ENCODE results near the gene SERP2. TPM values are rescaled to one million over a fixed set of nuclear protein-coding genes. Genes with fewer than 3 reads are reported as not detected.

The SERP2 gene
- total RNA-seq, 1 experiment from 2014 or later = not detected

DNA sequence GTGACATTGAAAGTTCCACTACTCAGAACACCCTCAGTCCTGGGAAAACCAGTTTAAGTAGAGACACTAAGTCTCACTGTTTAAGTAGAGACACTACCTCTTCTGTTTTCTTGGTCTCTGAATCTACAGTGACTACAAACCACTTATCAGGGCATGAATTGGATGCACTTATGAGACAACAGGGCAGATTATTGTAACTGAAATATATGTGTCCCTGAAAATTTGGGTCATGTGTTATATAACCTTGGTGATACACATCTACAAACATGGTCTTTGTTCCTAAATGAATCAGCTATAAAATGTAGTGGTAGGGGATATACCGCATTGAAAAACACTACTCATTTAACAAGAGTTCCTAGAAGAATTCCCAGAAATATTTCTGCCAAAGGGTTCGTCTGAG is 55.7 kb downstream of the SERP2 start:
- no peak for TF ChIP-seq CEBPB (IDR thresholded peaks at IDR 0.05; ENCODE audit: low read depth)
- no peak for TF ChIP-seq EZH2phosphoT487 (IDR thresholded peaks at IDR 0.05; ENCODE audit: borderline replicate concordance)
- TF ChIP-seq, protein P1, sequence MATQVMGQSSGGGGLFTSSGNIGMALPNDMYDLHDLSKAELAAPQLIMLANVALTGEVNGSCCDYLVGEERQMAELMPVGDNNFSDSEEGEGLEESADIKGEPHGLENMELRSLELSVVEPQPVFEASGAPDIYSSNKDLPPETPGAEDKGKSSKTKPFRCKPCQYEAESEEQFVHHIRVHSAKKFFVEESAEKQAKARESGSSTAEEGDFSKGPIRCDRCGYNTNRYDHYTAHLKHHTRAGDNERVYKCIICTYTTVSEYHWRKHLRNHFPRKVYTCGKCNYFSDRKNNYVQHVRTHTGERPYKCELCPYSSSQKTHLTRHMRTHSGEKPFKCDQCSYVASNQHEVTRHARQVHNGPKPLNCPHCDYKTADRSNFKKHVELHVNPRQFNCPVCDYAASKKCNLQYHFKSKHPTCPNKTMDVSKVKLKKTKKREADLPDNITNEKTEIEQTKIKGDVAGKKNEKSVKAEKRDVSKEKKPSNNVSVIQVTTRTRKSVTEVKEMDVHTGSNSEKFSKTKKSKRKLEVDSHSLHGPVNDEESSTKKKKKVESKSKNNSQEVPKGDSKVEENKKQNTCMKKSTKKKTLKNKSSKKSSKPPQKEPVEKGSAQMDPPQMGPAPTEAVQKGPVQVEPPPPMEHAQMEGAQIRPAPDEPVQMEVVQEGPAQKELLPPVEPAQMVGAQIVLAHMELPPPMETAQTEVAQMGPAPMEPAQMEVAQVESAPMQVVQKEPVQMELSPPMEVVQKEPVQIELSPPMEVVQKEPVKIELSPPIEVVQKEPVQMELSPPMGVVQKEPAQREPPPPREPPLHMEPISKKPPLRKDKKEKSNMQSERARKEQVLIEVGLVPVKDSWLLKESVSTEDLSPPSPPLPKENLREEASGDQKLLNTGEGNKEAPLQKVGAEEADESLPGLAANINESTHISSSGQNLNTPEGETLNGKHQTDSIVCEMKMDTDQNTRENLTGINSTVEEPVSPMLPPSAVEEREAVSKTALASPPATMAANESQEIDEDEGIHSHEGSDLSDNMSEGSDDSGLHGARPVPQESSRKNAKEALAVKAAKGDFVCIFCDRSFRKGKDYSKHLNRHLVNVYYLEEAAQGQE (IDR thresholded peaks at IDR 0.05; ENCODE audit: low read depth) = no peak
- TF ChIP-seq, protein P2, sequence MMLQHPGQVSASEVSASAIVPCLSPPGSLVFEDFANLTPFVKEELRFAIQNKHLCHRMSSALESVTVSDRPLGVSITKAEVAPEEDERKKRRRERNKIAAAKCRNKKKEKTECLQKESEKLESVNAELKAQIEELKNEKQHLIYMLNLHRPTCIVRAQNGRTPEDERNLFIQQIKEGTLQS (IDR thresholded peaks at IDR 0.05) = no peak
- no peak for TF ChIP-seq ZFX (IDR thresholded peaks at IDR 0.05)
- no peak for TF ChIP-seq EZH2 (IDR thresholded peaks at IDR 0.05)
- no peak for TF ChIP-seq TCF7L2 (IDR thresholded peaks at IDR 0.05; ENCODE audit: borderline replicate concordance, extremely low read depth, insufficient read depth, insufficient read length)
- TF ChIP-seq, protein P3, sequence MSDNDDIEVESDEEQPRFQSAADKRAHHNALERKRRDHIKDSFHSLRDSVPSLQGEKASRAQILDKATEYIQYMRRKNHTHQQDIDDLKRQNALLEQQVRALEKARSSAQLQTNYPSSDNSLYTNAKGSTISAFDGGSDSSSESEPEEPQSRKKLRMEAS (IDR thresholded peaks at IDR 0.05) = no peak
- no peak for TF ChIP-seq SIN3A (IDR thresholded peaks at IDR 0.05; ENCODE audit: low read depth)
- no peak for TF ChIP-seq SP1 (IDR thresholded peaks at IDR 0.05; ENCODE audit: low read depth)
- TF ChIP-seq POLR2AphosphoS5 (IDR thresholded peaks at IDR 0.05; ENCODE audit: low read depth, low read length) = no peak
- TF ChIP-seq YY1 (IDR thresholded peaks at IDR 0.05; ENCODE audit: extremely low read depth, insufficient replicate concordance, low read depth, low read length) = no peak
- no peak for TF ChIP-seq JUND (IDR thresholded peaks at IDR 0.05)
- Histone ChIP-seq H3K36me3 (ENCODE audit: control insufficient read depth in 1 of 2, insufficient read depth in 2 of 2, low read length in 2 of 2) (peaks cover 7 to 9% of the 10 kb centered on the region in 2 experiments; a peak in 3 of 4 replicates), H3K9ac (ENCODE audit: low read length) (no peak overlapping the region), H2AFZ (ENCODE audit: low read depth, low read length, poor library complexity, severe bottlenecking) (no peak overlapping the region), H3K9me3 (ENCODE audit: control insufficient read depth in 1 of 2, insufficient read depth in 1 of 2, low read depth in 1 of 2, low read length in 2 of 2) (no peaks in the 10 kb centered on the region), H3K27ac (ENCODE audit: low read depth, low read length) (no peak overlapping the region), H3K4me2 (ENCODE audit: low read length) (no peak overlapping the region), H3K9me2 (ENCODE audit: insufficient read depth) (no peaks in the 10 kb centered on the region), H4K20me1 (ENCODE audit: insufficient read depth) (no peaks in the 10 kb centered on the region), H3K79me2 (ENCODE audit: insufficient read depth, low read length) (peaks cover 6% of the 10 kb centered on the region), H3K4me3 (replicated peaks in 1 of 2; ENCODE audit: low read depth in 1 of 2, low read length in 2 of 2) (no peak overlapping the region), H3K4me1 (ENCODE audit: control insufficient read depth in 1 of 2, insufficient read depth in 2 of 2, low read length in 2 of 2) (peaks cover 16 to 36% of the 10 kb centered on the region in 2 experiments; a peak in 3 of 4 replicates), H3K27me3 (ENCODE audit: insufficient read depth, low read length) (no peaks in the 10 kb centered on the region)
- CTCF ChIA-PET = no interaction called here
- DNase-seq (ENCODE audit: low read depth, low spot score) (no peak), ATAC-seq (no peak)
- POLR2A ChIA-PET = interaction anchor here (1.3 to 2.7 kb wide), 3 partner anchors 7 to 42 kb away, joined by 4 to 7 read pairs (median 7); no protein-coding TSS in a partner anchor
- RAD21 ChIA-PET (ENCODE audit: low non-redundant PET in 1 of 2, low total read pairs in 2 of 2, uncharacterized antibody in 2 of 2, unreplicated experiment in 2 of 2) = no interaction called here
- BruUV-seq (replicated peaks) = no TSS peak
- intact Hi-C loops (cut with micrococcal nuclease) = no loop called here

Data from HCT116 (cell line).